Ectodermal cell (in vitro differentiated cells): ENCODE measurements around the gene AK9.

Source experiments
- H3K27ac ChIP-seq: 2 replicates; pipeline ENCODE4 v1.7.0; 2013; ENCODE audit warnings: mild to moderate bottlenecking, low read depth, low read length; ENCODE audit not compliant: insufficient read depth, poor library complexity, severe bottlenecking
- H3K27me3 ChIP-seq: 2 replicates; pipeline ENCODE4 v1.7.0; 2013; ENCODE audit warnings: mild to moderate bottlenecking, low read length; ENCODE audit not compliant: insufficient read depth, control insufficient read depth, poor library complexity, severe bottlenecking
- H3K36me3 ChIP-seq: one replicate; pipeline ENCODE4 v1.7.0; 2013; ENCODE audit warnings: low read length; ENCODE audit not compliant: control insufficient read depth, insufficient read depth
- H3K4me1 ChIP-seq: one replicate; pipeline ENCODE4 v1.7.0; 2013; ENCODE audit warnings: low read length; ENCODE audit not compliant: control insufficient read depth, insufficient read depth
- H3K4me3 ChIP-seq: 2 replicates; pipeline ENCODE4 v1.7.0; 2013; ENCODE audit warnings: low read depth, low read length, control low read depth; ENCODE audit not compliant: insufficient read depth
- H3K9me3 ChIP-seq: 2 replicates; pipeline ENCODE4 v1.7.0; 2013; ENCODE audit warnings: mild to moderate bottlenecking, low read length, moderate library complexity; ENCODE audit not compliant: control insufficient read depth
- WGBS, 2 experiments: methylation state at CpG; one replicate each; pipeline ENCODE4 v1.1.7; 2013; ENCODE audit warnings: missing lambda C conversion rate in 2 of 2; 5-methylcytosine and 5-hydroxymethylcytosine counted together

AK9 gene

DNA sequence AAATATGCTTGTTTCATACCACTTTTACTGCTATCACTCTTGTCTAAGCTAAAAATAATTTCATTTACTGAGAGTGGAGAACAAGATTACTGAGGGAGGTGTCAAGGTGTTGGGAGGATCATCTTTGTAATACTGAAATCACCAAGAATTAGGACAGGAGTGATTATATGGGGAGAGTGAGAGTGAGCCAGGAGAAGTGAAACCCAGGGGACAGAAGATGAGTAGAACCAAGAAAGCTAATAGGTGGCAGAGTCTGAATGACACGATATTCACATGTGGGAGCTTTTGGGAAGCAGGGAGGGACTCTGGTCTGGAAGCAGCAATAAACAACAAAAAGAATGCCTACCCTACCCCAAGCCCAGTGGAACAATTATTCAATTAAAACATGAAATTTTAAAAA lies 58.6 kb downstream of the AK9 start:
- no peaks in the 10 kb centered on the region for H3K4me1 ChIP-seq
- WGBS, 2 experiments = 91 to 100% methylated on average over 1 of the region's 1 CpG
- no peaks in the 10 kb centered on the region for H3K27me3 ChIP-seq
- H3K9me3 ChIP-seq = no peaks in the 10 kb centered on the region
- H3K4me3 ChIP-seq = no peak overlapping the region
- peaks cover 3% of the 10 kb centered on the region for H3K36me3 ChIP-seq
- H3K27ac ChIP-seq = no peak overlapping the region

DNA sequence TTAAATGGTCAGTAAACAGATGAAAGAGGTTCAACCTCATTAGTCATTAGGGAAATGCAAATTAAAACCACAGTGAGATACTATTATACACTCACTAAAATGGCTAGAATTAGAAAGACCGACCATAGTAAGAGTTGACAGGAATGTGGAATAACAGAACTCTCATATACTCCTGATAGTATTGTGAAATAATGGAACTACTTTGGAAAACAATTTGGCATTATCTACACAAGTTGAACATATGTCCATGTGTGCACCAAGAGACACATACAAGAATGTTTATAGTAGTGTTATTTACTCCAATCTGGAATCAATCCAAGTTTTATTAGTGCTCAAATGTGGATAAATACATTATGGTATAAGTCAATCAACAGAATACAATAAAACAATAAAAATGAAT lies 59.6 kb downstream of the AK9 start:
- 100% methylated on average over 1 of the region's 1 CpG; no CpG with 5 or more reads in 1 of the 2 experiments for WGBS, 2 experiments
- H3K36me3 ChIP-seq = peaks cover 3% of the 10 kb centered on the region
- no peak overlapping the region for H3K27ac ChIP-seq
- H3K9me3 ChIP-seq = no peaks in the 10 kb centered on the region
- H3K4me1 ChIP-seq = no peaks in the 10 kb centered on the region
- no peak overlapping the region for H3K4me3 ChIP-seq
- no peaks in the 10 kb centered on the region for H3K27me3 ChIP-seq

DNA sequence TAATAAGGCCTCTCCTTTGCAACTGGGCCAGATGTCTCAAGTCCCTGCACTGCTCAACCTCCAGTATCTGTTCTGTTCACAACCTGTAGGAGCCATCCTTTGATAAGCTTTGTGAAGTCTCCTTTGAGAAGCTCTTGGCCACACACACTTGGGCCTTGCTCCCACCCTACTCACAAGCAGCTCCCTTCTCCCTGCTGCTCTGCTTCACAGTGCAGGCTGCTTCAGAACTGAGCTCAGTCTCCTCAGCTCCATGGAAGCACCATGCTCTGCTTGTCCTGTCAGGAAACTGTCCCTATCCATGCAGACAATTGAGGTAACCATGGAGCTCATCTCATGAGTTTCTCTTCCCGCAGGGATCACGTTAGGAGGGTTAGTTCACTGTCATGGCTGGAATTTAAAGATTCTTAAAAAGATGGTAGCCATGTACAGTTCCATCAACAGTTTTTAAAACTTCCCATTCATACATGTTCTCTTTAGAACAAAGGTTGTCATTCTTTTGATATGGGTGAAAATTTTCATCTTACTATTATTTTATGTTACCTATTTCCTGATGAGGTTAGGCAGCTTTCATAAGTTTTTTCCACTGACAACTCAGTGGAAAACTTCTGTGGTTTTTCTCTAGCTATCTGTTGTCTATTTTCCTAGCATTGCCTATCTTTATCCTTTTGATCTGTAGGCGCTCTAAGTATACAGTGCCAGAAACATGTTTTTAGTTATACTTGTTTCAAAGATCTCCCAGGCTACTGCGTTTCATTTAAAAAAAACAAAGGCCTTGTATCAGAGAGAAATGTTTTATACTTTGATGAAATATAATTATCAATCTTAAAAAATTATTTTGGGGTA lies 62.6 kb downstream of the AK9 start:
- H3K27ac ChIP-seq = no peak overlapping the region
- H3K4me1 ChIP-seq = no peaks in the 10 kb centered on the region
- WGBS, 2 experiments = 95 to 100% methylated on average over 2 to 4 of the region's 4 CpGs
- no peaks in the 10 kb centered on the region for H3K27me3 ChIP-seq
- H3K36me3 ChIP-seq = peaks cover 3% of the 10 kb centered on the region
- no peaks in the 10 kb centered on the region for H3K9me3 ChIP-seq
- no peak overlapping the region for H3K4me3 ChIP-seq

DNA sequence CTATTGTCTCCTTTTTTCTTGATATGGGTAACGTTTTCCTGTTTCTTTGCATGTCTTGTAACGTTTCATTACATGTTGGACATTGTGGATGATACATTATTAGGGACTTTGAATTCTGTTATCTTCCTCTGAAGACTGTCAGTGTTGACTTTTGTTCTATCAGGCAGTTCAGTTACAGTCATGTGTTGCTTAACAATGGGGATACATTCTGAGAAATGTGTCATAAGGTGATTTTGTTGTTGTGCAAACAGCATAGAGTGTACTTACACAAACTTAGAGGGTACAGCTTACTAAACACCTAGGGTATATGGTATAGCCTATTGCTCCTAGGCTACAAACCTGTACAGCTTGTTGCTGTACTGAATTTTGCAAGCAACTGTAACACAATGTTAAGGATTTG lies 64.7 kb downstream of the AK9 start:
- Histone ChIP-seq H3K36me3 (no peaks in the 10 kb centered on the region), H3K27me3 (no peaks in the 10 kb centered on the region), H3K4me3 (no peak overlapping the region), H3K9me3 (no peaks in the 10 kb centered on the region), H3K4me1 (no peaks in the 10 kb centered on the region), H3K27ac (no peak overlapping the region)
- 94 to 97% methylated on average over 2 of the region's 2 CpGs for WGBS, 2 experiments

- no peaks in the 10 kb centered on the region for H3K9me3 ChIP-seq
- H3K4me3 ChIP-seq = no peak overlapping the region
- H3K27ac ChIP-seq = no peak overlapping the region
- no peaks in the 10 kb centered on the region for H3K36me3 ChIP-seq
- 90% methylated on average over 7 of the region's 7 CpGs for WGBS, 2 experiments
- no peaks in the 10 kb centered on the region for H3K4me1 ChIP-seq
- no peaks in the 10 kb centered on the region for H3K27me3 ChIP-seq
These were observed 65.8 kb downstream of the AK9 start for GRCh38 chr6:109625199-109625598.

DNA sequence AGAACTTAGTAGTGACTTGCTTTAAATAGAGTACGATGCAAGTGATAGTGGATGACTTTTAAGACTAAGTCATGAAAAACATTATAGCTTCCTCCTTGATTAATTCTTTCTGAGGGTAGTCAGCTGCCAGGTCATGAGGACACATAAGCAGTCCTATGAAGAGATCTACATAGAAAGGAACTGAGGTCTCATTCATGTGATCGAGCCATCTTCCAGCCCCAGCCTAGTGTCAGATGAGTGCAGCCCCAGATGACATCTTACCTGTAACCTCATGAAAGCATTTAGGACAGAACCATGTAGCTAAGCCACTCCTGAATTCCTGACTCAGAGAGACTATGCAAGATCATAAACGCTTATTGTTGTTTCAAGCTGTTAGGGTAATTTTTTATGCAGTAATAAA lies 67.7 kb downstream of the AK9 start:
- Histone ChIP-seq H3K4me1 (no peaks in the 10 kb centered on the region), H3K27ac (no peak overlapping the region), H3K4me3 (no peak overlapping the region), H3K9me3 (no peaks in the 10 kb centered on the region), H3K27me3 (no peaks in the 10 kb centered on the region), H3K36me3 (no peaks in the 10 kb centered on the region)
- whole genome bisulfite sequencing, 2 experiments = 50 to 67% methylated on average over 2 to 3 of the region's 3 CpGs

DNA sequence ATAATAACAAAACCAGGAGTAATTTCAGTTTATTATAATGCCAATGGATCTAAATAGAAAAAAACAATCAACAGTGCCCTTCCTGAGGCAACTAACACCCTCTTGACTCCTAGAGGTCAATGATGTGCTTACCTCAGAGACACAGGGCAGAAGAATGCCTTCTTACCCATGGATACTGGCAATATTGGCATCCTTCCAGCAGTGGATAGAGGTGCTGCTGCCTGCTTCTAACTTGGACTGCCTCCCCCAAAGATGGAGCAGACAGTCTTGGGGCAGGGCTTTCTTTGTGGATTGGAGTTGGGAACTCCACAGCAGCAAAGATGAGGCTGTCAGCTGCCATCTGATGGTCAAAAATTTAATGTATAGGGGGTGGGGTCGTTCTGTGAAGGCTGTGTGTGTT lies 78.7 kb downstream of the AK9 start:
- H3K4me1 ChIP-seq = no peaks in the 10 kb centered on the region
- H3K27me3 ChIP-seq = no peaks in the 10 kb centered on the region
- no peak overlapping the region for H3K27ac ChIP-seq
- WGBS, 2 experiments = 48 to 55% methylated on average over 1 of the region's 1 CpG
- no peak overlapping the region for H3K4me3 ChIP-seq
- H3K9me3 ChIP-seq = no peaks in the 10 kb centered on the region
- H3K36me3 ChIP-seq = no peaks in the 10 kb centered on the region

GRCh38 chr6:109611502-109611901 lies 79.5 kb downstream of the AK9 start:
- no peak overlapping the region for H3K27ac ChIP-seq
- H3K4me3 ChIP-seq = no peak overlapping the region
- H3K27me3 ChIP-seq = no peaks in the 10 kb centered on the region
- 100% methylated on average over 1 of the region's 1 CpG for WGBS, 2 experiments
- no peaks in the 10 kb centered on the region for H3K9me3 ChIP-seq
- H3K4me1 ChIP-seq = no peaks in the 10 kb centered on the region
- no peaks in the 10 kb centered on the region for H3K36me3 ChIP-seq

DNA sequence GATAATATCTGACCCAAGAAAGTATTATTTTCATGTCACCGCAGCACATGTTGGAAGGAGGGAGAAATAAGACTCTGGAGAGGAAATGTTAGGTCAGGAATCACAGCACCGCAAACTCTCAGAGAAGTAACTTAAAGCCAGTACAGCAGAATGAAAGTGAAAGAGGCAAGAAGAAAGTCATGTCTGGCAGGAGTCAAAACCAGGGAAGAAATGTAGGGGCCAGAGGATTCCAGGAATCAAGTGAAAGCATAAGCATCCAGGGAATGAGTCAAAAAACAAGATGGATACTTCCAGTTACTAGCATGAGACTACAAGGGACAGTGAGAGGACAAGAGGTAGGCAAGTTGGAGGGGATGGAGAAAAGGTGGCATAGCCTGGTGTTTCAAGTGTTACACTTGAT lies 80.4 kb downstream of the AK9 start:
- Histone ChIP-seq H3K4me3 (no peak overlapping the region), H3K36me3 (no peaks in the 10 kb centered on the region), H3K4me1 (no peaks in the 10 kb centered on the region), H3K27me3 (no peaks in the 10 kb centered on the region), H3K27ac (no peak overlapping the region), H3K9me3 (no peaks in the 10 kb centered on the region)
- 96 to 98% methylated on average over 2 of the region's 2 CpGs for WGBS, 2 experiments

- Histone ChIP-seq H3K36me3 (no peaks in the 10 kb centered on the region), H3K9me3 (no peaks in the 10 kb centered on the region), H3K27me3 (no peaks in the 10 kb centered on the region), H3K27ac (no peak overlapping the region), H3K4me1 (no peaks in the 10 kb centered on the region), H3K4me3 (no peak overlapping the region)
- 67 to 89% methylated on average over 1 of the region's 1 CpG for WGBS, 2 experiments
These were observed 81.3 kb downstream of the AK9 start for GRCh38 chr6:109609737-109610136.
